Mammary epithelial cell (primary cell): Measurements from ENCODE around the gene GOLGA3.

Source experiments
- EZH2 ChIP-seq: IDR thresholded peaks from 2 replicates; pipeline ENCODE4 v1.6.1; 2012; ENCODE audit warnings: low read length, inconsistent platforms, borderline replicate concordance
- TF ChIP-seq, protein P1 (sequence below), 2 donors: IDR thresholded peaks in 1 of 2; conservative IDR thresholded peaks in 1 of 2; 2 replicates each; pipeline ENCODE4 v1.5.1; 2011 to 2012; ENCODE audit warnings: inconsistent platforms in 2 of 2, low read length in 2 of 2, mild to moderate bottlenecking in 2 of 2, control low read depth in 1 of 2, low read depth in 1 of 2; ENCODE audit not compliant: insufficient read depth in 1 of 2; ENCODE audit errors: extremely low read depth in 1 of 2

DNA sequence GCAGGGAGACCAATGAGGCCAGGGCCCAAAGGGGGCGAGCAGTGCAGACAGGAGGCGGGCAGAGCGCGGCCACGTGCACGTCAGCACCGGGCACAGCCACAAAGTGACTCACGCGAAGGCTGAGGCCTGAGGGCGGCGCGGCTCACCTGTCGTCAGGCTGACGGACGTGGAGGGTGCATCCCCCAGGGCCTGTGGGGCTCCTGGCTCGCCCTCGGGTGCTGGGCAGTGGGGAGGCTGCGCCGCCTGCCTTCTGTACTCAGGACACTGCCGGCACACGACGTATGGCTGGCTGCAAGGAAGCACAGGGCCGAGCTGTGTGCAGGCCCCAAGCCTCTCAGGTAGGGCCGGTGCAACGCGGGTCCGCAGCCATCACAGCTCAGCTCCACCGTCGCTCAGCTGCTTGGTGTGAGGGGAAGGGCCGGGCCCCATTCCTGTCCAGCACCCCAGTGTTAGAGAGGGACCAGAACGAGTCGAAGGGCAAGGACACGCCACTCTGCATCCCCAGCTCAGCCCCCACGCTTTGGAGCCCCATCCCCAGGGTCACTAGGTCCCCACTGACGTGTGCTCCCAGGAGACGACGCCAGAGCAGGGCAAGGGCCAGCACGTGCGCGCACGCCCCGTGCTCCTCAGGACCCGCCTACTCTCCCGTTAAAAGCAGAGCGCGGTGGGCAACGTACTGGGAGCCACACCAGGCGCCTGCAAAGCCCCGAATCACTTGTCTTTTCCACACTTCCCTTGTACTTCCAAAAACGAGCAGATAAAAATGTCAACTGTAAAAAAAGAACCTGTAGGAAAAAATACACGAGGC lies 24.8 kb upstream of the GOLGA3 start:
- TF ChIP-seq, protein P1, sequence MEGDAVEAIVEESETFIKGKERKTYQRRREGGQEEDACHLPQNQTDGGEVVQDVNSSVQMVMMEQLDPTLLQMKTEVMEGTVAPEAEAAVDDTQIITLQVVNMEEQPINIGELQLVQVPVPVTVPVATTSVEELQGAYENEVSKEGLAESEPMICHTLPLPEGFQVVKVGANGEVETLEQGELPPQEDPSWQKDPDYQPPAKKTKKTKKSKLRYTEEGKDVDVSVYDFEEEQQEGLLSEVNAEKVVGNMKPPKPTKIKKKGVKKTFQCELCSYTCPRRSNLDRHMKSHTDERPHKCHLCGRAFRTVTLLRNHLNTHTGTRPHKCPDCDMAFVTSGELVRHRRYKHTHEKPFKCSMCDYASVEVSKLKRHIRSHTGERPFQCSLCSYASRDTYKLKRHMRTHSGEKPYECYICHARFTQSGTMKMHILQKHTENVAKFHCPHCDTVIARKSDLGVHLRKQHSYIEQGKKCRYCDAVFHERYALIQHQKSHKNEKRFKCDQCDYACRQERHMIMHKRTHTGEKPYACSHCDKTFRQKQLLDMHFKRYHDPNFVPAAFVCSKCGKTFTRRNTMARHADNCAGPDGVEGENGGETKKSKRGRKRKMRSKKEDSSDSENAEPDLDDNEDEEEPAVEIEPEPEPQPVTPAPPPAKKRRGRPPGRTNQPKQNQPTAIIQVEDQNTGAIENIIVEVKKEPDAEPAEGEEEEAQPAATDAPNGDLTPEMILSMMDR (conservative IDR thresholded peaks at IDR 0.05 in 1 of 2, IDR thresholded peaks at IDR 0.05 in 1 of 2; ENCODE audit: extremely low read depth in 1 of 2, insufficient read depth in 1 of 2, low read depth in 1 of 2, low read length in 2 of 2) = no peak
- no peak for TF ChIP-seq EZH2
